ENCODE results near the gene GTF3C2. TPM values are rescaled to one million over a fixed set of nuclear protein-coding genes. Genes with fewer than 3 reads are reported as not detected.

Gene GTF3C2
- total and polyA plus RNA-seq, 2 of the 13 experiments (the other 11 are each of a cell fraction or from before 2014, with no cell fraction given), result 77.5 to 130 TPM

- peak; percentile 39; the same call in 1 of the 2 replicates for TF ChIP-seq ZNF362 (CRISPR knock-in tag; IDR thresholded peaks at IDR 0.05; ENCODE audit: borderline replicate concordance)
- peak; percentile 88 for TF ChIP-seq ZNF296 (CRISPR knock-in tag; conservative IDR thresholded peaks at IDR 0.05)
- TF ChIP-seq FOXP4 (CRISPR knock-in tag; IDR thresholded peaks at IDR 0.05), result peak; percentile 52
- no peak for TF ChIP-seq ZSCAN20 (CRISPR knock-in tag; IDR thresholded peaks at IDR 0.05; ENCODE audit: borderline replicate concordance)
- TF ChIP-seq FOXK1 (CRISPR knock-in tag; IDR thresholded peaks at IDR 0.05; ENCODE audit: borderline replicate concordance, low read depth), result peak; percentile 87; the same call in 1 of the 2 replicates
- no peak for TF ChIP-seq HES4 (CRISPR knock-in tag; IDR thresholded peaks at IDR 0.05; ENCODE audit: borderline replicate concordance)
- TF ChIP-seq E2F5 (CRISPR knock-in tag; conservative IDR thresholded peaks at IDR 0.05), result no peak
- TF ChIP-seq AHR (CRISPR knock-in tag; IDR thresholded peaks at IDR 0.05), result peak; percentile 81; the same call in 1 of the 2 replicates
- TF ChIP-seq CSRNP2 (CRISPR knock-in tag; conservative IDR thresholded peaks at IDR 0.05; ENCODE audit: low read depth), result no peak
- no peak for TF ChIP-seq ASH2L (IDR thresholded peaks at IDR 0.05; ENCODE audit: insufficient read length, low read depth, low read length)
- peak; percentile 78 for TF ChIP-seq U2AF1 (optimal IDR thresholded peaks at IDR 0.05; ENCODE audit: low read depth, low read length)
- TF ChIP-seq SNAI1 (CRISPR knock-in tag; IDR thresholded peaks at IDR 0.05; ENCODE audit: borderline replicate concordance), result no peak
- peak; percentile 77 for TF ChIP-seq KMT2B (CRISPR knock-in tag; IDR thresholded peaks at IDR 0.05)
- TF ChIP-seq RARG (CRISPR knock-in tag; IDR thresholded peaks at IDR 0.05; ENCODE audit: low read depth), result no peak
- TF ChIP-seq JDP2 (CRISPR knock-in tag; IDR thresholded peaks at IDR 0.05; ENCODE audit: borderline replicate concordance), result no peak
- TF ChIP-seq PBX2 (CRISPR knock-in tag; IDR thresholded peaks at IDR 0.05), result peak; percentile 75
- peak; percentile 94 for TF ChIP-seq CTCF (CRISPR knock-in tag; IDR thresholded peaks at IDR 0.05)
- peak; percentile 96 for TF ChIP-seq ZNF121 (CRISPR knock-in tag; IDR thresholded peaks at IDR 0.05)
- no peak for TF ChIP-seq ZNF672 (CRISPR knock-in tag; IDR thresholded peaks at IDR 0.05)
Measured at GRCh38 chr2:27320958-27321543, 35.5 kb downstream of the GTF3C2 start (continued).
